ENCODE data around the gene ATP2B3.

- TF ChIP-seq CTCF (IDR thresholded peaks at IDR 0.05; ENCODE audit: low read length): no peak
- TF ChIP-seq EZH2 (optimal IDR thresholded peaks at IDR 0.05; ENCODE audit: low read depth, low read length): no peak
- no peak for TF ChIP-seq EZH2phosphoT487 (IDR thresholded peaks at IDR 0.05; ENCODE audit: low read length)
These were observed 52.0 kb downstream of the ATP2B3 start for GRCh38 chrX:153569475-153569874.
